Stimulated activated CD4-positive, alpha-beta T cell treated with anti-CD3 and anti-CD28 coated beads, TNF-alpha, amount 100 ng/mL, for 1 hour (primary cell): ENCODE measurements around the gene NT5DC4.
"Not testable (repeated sequence)": the region's sequence is repeated elsewhere in the genome, so short reads cannot be mapped to it uniquely, and the experiment has no call there.

Experiments used
- DNase-seq, 3 donors: peaks; one replicate each; pipeline ENCODE4 v3.0.0-alpha.2; 2020; ENCODE audit warnings: low read depth in 3 of 3, low spot score in 1 of 3

The NT5DC4 gene

DNA sequence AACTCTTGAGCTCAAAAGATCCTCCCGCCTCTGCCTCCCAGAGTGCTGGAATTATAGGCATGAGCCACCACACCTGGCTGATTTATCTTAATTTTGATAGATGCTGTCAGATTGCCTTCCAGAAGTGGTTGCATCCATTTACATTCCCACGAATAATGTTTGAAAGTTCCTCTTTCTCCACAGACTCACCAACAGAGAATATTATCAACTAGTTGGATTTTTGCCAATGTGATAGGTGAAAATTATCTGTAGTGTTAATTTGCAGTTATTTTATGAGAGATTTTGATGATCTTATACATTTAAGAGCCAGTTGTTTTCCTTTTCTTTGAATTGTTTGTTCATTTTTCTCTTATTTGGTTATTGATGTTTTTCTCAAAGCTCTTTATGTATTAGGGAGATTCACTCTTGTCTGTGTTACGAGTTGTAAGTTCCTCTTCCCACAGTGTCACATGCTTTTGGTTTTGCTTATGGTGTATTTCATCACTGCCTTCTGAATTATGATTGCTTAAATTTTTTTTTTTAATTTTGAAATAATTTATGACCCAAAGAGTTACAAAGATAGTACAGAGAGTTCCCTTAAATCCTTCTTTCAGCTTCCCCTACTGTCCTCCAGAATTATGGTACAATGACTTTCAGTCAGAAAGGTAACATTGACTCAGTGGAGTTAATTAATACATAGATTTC lies 20.7 kb upstream of the NT5DC4 start:
- DNase-seq, result no peak

DNA sequence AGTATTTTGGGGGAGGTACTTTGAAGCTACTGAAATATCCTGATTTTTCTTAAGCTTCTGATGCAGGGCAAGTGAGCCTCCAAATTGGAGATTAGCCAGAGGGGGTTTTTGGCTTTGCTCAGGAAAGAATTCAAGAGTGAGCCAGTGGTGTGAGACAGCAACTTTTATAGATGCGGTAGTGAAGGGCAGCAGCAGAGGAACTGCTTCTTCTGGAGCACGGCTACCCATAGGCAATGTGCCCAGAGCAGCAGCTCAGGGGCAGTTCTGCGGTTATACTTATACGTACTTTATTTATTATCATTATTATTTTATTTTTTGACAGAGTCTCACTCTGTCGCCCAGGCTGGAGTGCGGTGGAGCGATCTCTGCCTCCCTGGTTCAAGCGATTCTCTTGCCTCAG lies 19.8 kb upstream of the NT5DC4 start:
- no peak for DNase-seq

DNA sequence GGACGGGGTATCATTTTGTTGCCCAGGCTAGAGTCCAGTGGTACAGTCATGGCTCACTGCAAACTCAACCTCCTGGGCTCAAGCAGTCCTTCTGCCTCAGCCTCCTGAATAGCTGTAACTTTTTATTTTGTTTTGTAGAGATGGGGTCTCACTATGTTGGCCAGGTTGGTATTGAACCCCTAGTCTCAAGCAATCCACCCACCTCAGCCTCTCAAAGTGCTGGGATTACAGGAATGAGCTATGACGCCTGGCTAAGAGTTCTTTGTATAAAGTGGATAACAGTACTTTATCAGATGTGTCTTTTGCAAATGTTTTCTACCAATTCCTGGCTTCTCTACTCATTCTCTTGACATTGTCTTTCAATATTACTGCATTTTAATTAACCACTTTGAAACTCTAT lies 17.1 kb upstream of the NT5DC4 start:
- no peak for DNase-seq

DNA sequence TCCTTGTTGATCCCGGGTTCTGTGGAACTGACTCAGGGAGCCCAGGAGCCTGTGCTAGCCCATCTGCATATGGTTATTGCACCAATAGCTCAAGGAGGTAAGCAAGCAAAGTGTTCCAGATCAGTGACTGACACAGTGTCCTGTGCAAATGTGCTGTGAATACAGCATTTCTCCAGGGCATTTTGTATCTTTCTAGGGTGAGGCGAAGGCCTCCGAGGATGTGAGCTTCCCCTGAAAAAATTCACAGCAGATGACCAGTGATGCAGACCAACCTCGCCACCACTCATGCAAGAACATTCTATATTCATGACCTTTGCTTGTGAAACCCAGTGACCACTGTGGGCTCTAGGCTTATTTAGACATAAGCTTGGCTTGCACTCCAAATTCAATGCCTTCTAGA lies 15.2 kb upstream of the NT5DC4 start:
- DNase-seq, result no peak

GRCh38 chr2:112706170-112706664 lies 14.6 kb upstream of the NT5DC4 start:
- no peak for DNase-seq

GRCh38 chr2:112706947-112707346 lies 13.9 kb upstream of the NT5DC4 start:
- not testable (repeated sequence) for DNase-seq

GRCh38 chr2:112708968-112709367 lies 11.9 kb upstream of the NT5DC4 start:
- DNase-seq, result no peak

DNA sequence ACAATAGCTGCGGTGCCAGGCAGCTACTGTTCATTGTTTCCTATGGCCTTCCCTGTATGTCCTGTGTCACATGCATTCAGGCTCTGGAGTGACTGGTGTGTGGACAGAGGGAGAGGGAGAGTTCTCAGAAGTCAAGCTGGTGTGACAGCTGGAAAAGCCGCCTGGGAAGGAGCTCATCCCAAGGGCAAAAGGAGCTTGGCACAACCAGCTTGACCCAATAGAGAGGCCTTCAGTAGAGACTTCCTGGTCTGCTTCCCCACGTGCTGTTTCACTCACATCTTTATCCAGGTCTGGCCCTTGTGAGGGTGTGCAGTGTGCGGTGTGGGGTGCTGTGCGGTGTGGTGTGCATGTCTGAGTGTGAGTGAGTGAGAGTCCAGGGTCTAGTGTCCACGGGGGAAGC lies 11.1 kb upstream of the NT5DC4 start:
- DNase-seq, result no peak

DNA sequence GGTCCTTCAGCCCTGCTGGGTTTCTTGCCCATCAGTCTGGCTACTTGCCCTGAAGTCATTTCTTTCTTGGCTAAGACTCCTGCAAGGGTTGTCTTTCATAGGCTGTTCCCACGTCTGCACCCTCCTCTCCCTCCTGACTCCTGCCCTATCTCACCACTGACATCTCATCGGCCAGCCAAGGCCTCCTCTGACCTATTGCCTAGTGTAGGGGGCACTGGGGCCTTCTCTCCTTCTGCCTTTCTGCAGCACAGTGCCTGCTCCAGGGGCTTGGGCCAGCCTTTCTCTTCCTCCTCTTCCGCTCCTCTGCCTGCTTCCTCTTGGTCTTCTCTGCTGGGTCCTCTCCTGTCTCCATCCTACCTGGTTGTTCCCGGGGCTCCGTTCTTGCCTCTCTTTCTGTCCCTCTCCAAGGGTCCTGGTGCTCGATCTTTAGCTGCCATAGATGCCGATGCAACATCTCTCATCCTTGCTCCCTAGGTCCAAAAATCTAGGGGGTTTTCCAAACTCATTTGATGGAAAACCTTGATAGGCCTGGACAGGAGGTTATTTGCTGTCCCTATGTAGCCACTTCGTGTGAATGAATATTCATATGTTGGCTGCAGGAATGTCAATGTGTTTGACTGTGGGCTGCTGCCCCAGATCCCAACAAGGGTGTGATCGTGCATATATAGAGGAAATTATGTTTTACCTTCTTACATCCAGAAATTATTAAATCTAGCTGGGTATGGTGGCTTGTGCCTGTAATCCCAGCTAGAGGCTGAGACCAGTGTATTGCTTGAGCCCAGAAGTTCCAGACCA lies 9.7 kb upstream of the NT5DC4 start:
- no peak for DNase-seq

- no peak for DNase-seq
Measured at GRCh38 chr2:112712465-112712864, 8.4 kb upstream of the NT5DC4 start.

- no peak for DNase-seq
Measured at GRCh38 chr2:112712903-112713584, 7.8 kb upstream of the NT5DC4 start.

- DNase-seq, result no peak
Measured at GRCh38 chr2:112713585-112713925, 7.3 kb upstream of the NT5DC4 start.

- DNase-seq, result no peak
Measured at GRCh38 chr2:112713926-112714325, 6.9 kb upstream of the NT5DC4 start.

GRCh38 chr2:112714331-112714730 lies 6.5 kb upstream of the NT5DC4 start:
- no peak for DNase-seq

DNA sequence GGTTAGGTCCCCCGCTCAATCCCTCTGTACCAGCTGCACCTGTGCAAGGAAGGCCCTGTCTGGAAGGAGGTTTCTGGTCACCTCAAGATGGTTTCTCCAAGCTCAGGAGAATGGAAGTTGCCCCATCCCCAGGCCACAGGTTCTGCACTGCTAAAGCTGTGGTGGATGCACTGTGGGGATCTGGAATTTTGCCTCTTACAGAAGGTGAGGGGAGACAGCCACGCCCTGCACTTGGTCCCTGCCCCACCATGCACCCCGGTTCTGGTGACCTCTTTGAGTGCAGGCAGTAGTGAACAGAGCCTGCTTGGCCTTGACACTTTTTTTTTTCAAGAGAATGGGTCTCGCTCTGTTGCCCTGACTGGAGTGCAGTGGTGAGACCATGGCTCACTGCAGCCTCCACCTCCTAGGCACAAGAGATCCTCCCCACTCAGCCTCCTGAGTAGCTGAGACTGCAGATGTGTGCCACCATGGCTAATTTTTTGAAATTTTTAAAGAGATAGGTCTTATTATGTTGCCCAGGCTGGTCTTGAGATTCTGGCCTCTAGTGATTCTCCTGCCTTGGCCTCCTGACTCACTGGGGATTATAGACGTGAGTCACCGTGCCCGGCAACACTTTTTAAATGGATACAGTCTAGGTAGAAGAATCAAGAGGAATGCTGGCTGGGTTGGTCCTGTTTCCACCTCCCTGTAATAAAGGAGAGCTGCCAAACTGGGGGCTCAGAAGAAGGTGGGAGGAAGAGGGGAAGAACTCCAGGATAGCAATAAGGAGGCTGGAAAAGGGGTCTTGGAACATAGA lies 5.8 kb upstream of the NT5DC4 start:
- no peak for DNase-seq

GRCh38 chr2:112716094-112716493 lies 4.7 kb upstream of the NT5DC4 start:
- DNase-seq, result not testable (repeated sequence)

- not testable (repeated sequence) for DNase-seq
Measured at GRCh38 chr2:112716826-112717352, 3.9 kb upstream of the NT5DC4 start.

- DNase-seq, result no peak
Measured at GRCh38 chr2:112718863-112719370, 1.9 kb upstream of the NT5DC4 start.

- DNase-seq, result no peak
Measured at GRCh38 chr2:112721819-112722522, 1.2 kb downstream of the NT5DC4 start.
